K562 (cell line): ENCODE measurements around the gene RFNG. TPM values are rescaled to one million over a fixed set of nuclear protein-coding genes. Genes with fewer than 3 reads are reported as not detected.

ENCODE experiments used
- ATAC-seq: fragments of 200-7000 bp; cut with Tn5 transposase; 3 replicates; pipeline ENCODE4 v1.9.1; 2020; ENCODE audit warnings: moderate library complexity
- BruUV-seq: library from RNA; stranded (reverse); fragments of 400-500 nt; replicated peaks from 2 replicates; lab custom pipeline; 2021; lab: Mats Ljungman, UMichigan
- CTCF ChIA-PET: fragments of 300-600 bp; formaldehyde crosslinking; extraction: SDS; loops from one replicate; lab custom pipeline; 2021; ENCODE audit warnings: low intra/inter-chr PET ratio; lab: Yijun Ruan, JAX
- POLR2A ChIA-PET: fragments of 300-600, 350-650 bp; sonication (Branson Sonifier 250); formaldehyde crosslinking; extraction: SDS; loops from one replicate; lab custom pipeline; 2021; ENCODE audit warnings: antibody characterized with exemption, inconsistent platforms; lab: Yijun Ruan, JAX
- DNase-seq, 4 experiments: peaks; one replicate each; pipeline versions ENCODE4 v3.0.0 to v3.0.0-alpha.2; 2011 to 2018; ENCODE audit warnings: low spot score in 3 of 4, mixed read lengths in 3 of 4; ENCODE audit errors: extremely low read depth in 1 of 4
- FAIRE-seq: peaks from 2 replicates; lab custom pipeline; 2011; peaks lifted over from hg19 to GRCh38; lab: Jason Lieb, UNC
- H2AFZ ChIP-seq: 2 replicates; pipeline ENCODE4 v1.6.0; 2011; ENCODE audit warnings: low read depth, low read length, control low read depth, inconsistent platforms
- H3K27ac ChIP-seq: fragments of 200-600 bp; 3 replicates; pipeline ENCODE4 v1.8.0; 2011; ENCODE audit warnings: low read depth, mild to moderate bottlenecking, control low read depth, inconsistent platforms, low read length, moderate library complexity, mixed read lengths; ENCODE audit errors: extremely low read depth
- H3K27me3 ChIP-seq, 2 experiments: fragments of 300-600 bp in 1 of 2; 2 replicates in 1 of 2; 3 replicates in 1 of 2; pipeline versions ENCODE4 v1.6.0 to v1.8.0; 2011; ENCODE audit warnings: inconsistent platforms in 2 of 2, low read length in 2 of 2, mild to moderate bottlenecking in 1 of 2, mixed read lengths in 1 of 2, moderate library complexity in 1 of 2; ENCODE audit not compliant: control insufficient read depth in 2 of 2, insufficient read depth in 2 of 2
- H3K36me3 ChIP-seq: fragments of 300-600 bp; 3 replicates; pipeline ENCODE4 v1.8.0; 2011; ENCODE audit warnings: mild to moderate bottlenecking, low read length, inconsistent platforms; ENCODE audit not compliant: control insufficient read depth, insufficient read depth
- H3K4me1 ChIP-seq, 2 experiments: fragments of 200-600 bp in 1 of 2; replicated peaks in 1 of 2; 2 replicates in 1 of 2; 3 replicates in 1 of 2; pipeline versions ENCODE4 v1.5.1 to v1.8.0; 2011; ENCODE audit warnings: inconsistent platforms in 2 of 2, low read length in 2 of 2, mild to moderate bottlenecking in 1 of 2, mixed read lengths in 1 of 2, moderate library complexity in 1 of 2; ENCODE audit not compliant: control insufficient read depth in 2 of 2, insufficient read depth in 2 of 2
- H3K4me2 ChIP-seq: 2 replicates; pipeline ENCODE4 v1.6.1; 2011; ENCODE audit warnings: low read length, control low read depth, inconsistent platforms, mixed read lengths; ENCODE audit not compliant: insufficient read depth
- H3K4me3 ChIP-seq: fragments of 200-600 bp; sonication (generic), shearing (Covaris generic); 2 replicates; pipeline ENCODE4 v1.5.1; 2016; ENCODE audit warnings: control low read depth, inconsistent platforms
- H3K79me2 ChIP-seq: fragments of 200-600 bp; 3 replicates; pipeline ENCODE4 v1.8.0; 2011; ENCODE audit warnings: low read length, inconsistent platforms; ENCODE audit not compliant: control insufficient read depth, insufficient read depth
- H3K9ac ChIP-seq, 2 experiments: 2 replicates each; pipeline versions ENCODE4 v1.6.0 to v1.6.1; 2011; ENCODE audit warnings: low read depth in 2 of 2, low read length in 2 of 2, control low read depth in 1 of 2, inconsistent platforms in 1 of 2, mild to moderate bottlenecking in 1 of 2, mixed read lengths in 1 of 2; ENCODE audit not compliant: insufficient read depth in 1 of 2
- H3K9me1 ChIP-seq: one replicate; pipeline ENCODE4 v1.6.0; 2011; ENCODE audit warnings: inconsistent platforms, mild to moderate bottlenecking, low read length, moderate library complexity; ENCODE audit not compliant: control insufficient read depth, insufficient read depth
- H3K9me3 ChIP-seq: replicated peaks from 2 replicates; pipeline ENCODE4 v1.5.1; 2011; ENCODE audit warnings: low read depth, low read length, inconsistent platforms; ENCODE audit not compliant: control insufficient read depth, insufficient read depth
- H4K20me1 ChIP-seq: replicated peaks from 2 replicates; pipeline ENCODE4 v1.6.1; 2011; ENCODE audit warnings: low read length, inconsistent platforms, mixed read lengths; ENCODE audit not compliant: control insufficient read depth, insufficient read depth
- CBX2 ChIP-seq: fragments of 200-600 bp; sonication (generic); IDR thresholded peaks from one replicate; pipeline ENCODE4 v1.6.1; 2012; ENCODE audit warnings: mild to moderate bottlenecking, low read length, inconsistent platforms; ENCODE audit not compliant: insufficient read depth, poor library complexity, severe bottlenecking
- CHD1 ChIP-seq: fragments of 200-600 bp; sonication (generic); IDR thresholded peaks from one replicate; pipeline ENCODE4 v1.6.1; 2012; ENCODE audit warnings: mild to moderate bottlenecking, moderate library complexity, low read length, inconsistent platforms
- HDAC8 ChIP-seq: fragments of 450-650 bp; IDR thresholded peaks from 2 replicates; pipeline ENCODE4 v1.6.1; 2016; ENCODE audit warnings: mild to moderate bottlenecking, missing genetic modification characterization, moderate library complexity, missing compliant biosample characterization
- JUND ChIP-seq, 2 experiments: IDR thresholded peaks; 2 replicates in 1 of 2; 3 replicates in 1 of 2; pipeline ENCODE4 v1.6.1; 2011; ENCODE audit warnings: borderline replicate concordance in 2 of 2, low read depth in 2 of 2, low read length in 2 of 2, improper control_type of control experiment in 1 of 2, missing biosample characterization in 1 of 2, missing genetic modification characterization in 1 of 2, missing genetic modification reagents in 1 of 2
- MYBL2 ChIP-seq, 2 experiments: fragments of 450-650 bp in 1 of 2; sonication (generic) in 1 of 2; formaldehyde crosslinking in 1 of 2; IDR thresholded peaks; 2 replicates each; pipeline versions ENCODE4 v1.6.1 to v1.8.1; 2017 to 2022; ENCODE audit warnings: borderline replicate concordance in 1 of 2, inconsistent platforms in 1 of 2, low read depth in 1 of 2, mild to moderate bottlenecking in 1 of 2, missing genetic modification reagents in 1 of 2, moderate library complexity in 1 of 2
- NRF1 ChIP-seq, 2 experiments: fragments of 450-650 bp; IDR thresholded peaks in 1 of 2; conservative IDR thresholded peaks in 1 of 2; 2 replicates each; pipeline ENCODE4 v1.6.1; 2014; ENCODE audit warnings: mild to moderate bottlenecking in 2 of 2
- RFX5 ChIP-seq: IDR thresholded peaks from 2 replicates; pipeline ENCODE4 v1.6.1; 2011; ENCODE audit warnings: low read depth, mild to moderate bottlenecking, improper control_type of control experiment, low read length
- TAF1 ChIP-seq: IDR thresholded peaks from 2 replicates; pipeline ENCODE4 v1.6.1; 2011; ENCODE audit warnings: mild to moderate bottlenecking, low read length, moderate library complexity; ENCODE audit not compliant: insufficient read depth, control insufficient read depth, severe bottlenecking; ENCODE audit errors: extremely low read depth
- TARDBP ChIP-seq: fragments of 450-650 bp; IDR thresholded peaks from 2 replicates; pipeline ENCODE4 v1.6.1; 2016
- VEZF1 ChIP-seq: fragments of 200-800 bp; sonication (Bioruptor generic); IDR thresholded peaks from 2 replicates; pipeline ENCODE4 v1.6.1; 2017; ENCODE audit warnings: missing genetic modification characterization, missing compliant biosample characterization
- ZKSCAN1 ChIP-seq: fragments of 150-350 bp; IDR thresholded peaks from 2 replicates; pipeline ENCODE4 v1.6.1; 2016; ENCODE audit warnings: low read depth, low read length
- ZNF324 ChIP-seq: fragments of 250-450 bp; sonication (Bioruptor Pico); IDR thresholded peaks from 2 replicates; pipeline ENCODE4 v1.4.0; 2020; ENCODE audit warnings: mild to moderate bottlenecking
- ZNF75A ChIP-seq: fragments of 450-650 bp; formaldehyde crosslinking; IDR thresholded peaks from 2 replicates; pipeline ENCODE4 v1.4.0; 2020; ENCODE audit warnings: mild to moderate bottlenecking
- ZZZ3 ChIP-seq: fragments of 450-650 bp; IDR thresholded peaks from 2 replicates; pipeline ENCODE4 v1.6.1; 2016; ENCODE audit warnings: antibody characterized with exemption, mild to moderate bottlenecking, moderate library complexity
- WGBS: fragments of 100-300 bp; shearing (Covaris generic); methylation state at CpG from one replicate; pipeline ENCODE4 v1.1.6; 2016; ENCODE audit warnings: low coverage, mixed read lengths; ENCODE audit not compliant: insufficient coverage; ENCODE audit errors: missing lambda C conversion rate; 5-methylcytosine and 5-hydroxymethylcytosine counted together
- in situ Hi-C: fragments of 300-500 bp; cut with MboI; formaldehyde crosslinking; loops from 4 replicates; pipeline ENCODE4 v1.15.0; 2018; ENCODE audit warnings: inconsistent platforms, mixed read lengths
- intact Hi-C: fragments of 100-400 bp; cut with micrococcal nuclease; formaldehyde crosslinking; loops from 2 replicates; pipeline ENCODE4 v1.14.2; 2022
- polyA plus RNA-seq, 8 experiments: library from polyadenylated mRNA; depleted of rRNA in 4 of 8; stranded (reverse) in 5 of 8; unstranded in 3 of 8; fragments of >200 nt; fragmentation: Nextera tagmentation in 2 of 8; fragmentation: Illumina TruSeq in 1 of 8; extraction: Ambion mirVana in 2 of 8; extraction: Trizol in 1 of 8; gene quantifications; 2 replicates each; pipeline versions ENCODE4 v1.2.1 to v1.2.3, GENCODE V29; 2011 to 2014; ENCODE audit warnings: inconsistent platforms in 1 of 8, missing spikeins in 1 of 8
- total RNA-seq, 7 experiments: library from RNA; depleted of rRNA in 6 of 7; stranded (reverse); fragments of >200 nt in 6 of 7; fragmentation: Illumina TruSeq in 2 of 7; extraction: Trizol in 2 of 7; gene quantifications; 2 replicates each; pipeline versions ENCODE4 v1.2.1 to v1.2.3, GENCODE V29; 2011 to 2021; ENCODE audit warnings: low replicate concordance in 1 of 7
- TF ChIP-seq, protein P1 (sequence below), 2 experiments: fragments of 450-650 bp in 1 of 2; sonication (generic) in 1 of 2; formaldehyde crosslinking; conservative IDR thresholded peaks; 2 replicates each; pipeline versions ENCODE4 v1.4.0 to v1.8.1; 2020 to 2022; ENCODE audit warnings: mild to moderate bottlenecking in 1 of 2, missing genetic modification reagents in 1 of 2
- TF ChIP-seq, protein P2 (sequence below), 2 experiments: fragments of 450-650 bp; conservative IDR thresholded peaks; 2 replicates each; pipeline ENCODE4 v1.6.1; 2017; ENCODE audit warnings: mild to moderate bottlenecking in 2 of 2, moderate library complexity in 2 of 2

RFNG gene
- total and polyA plus RNA-seq, 9 of the 15 experiments (the other 6 are each of a cell fraction or from before 2014, with no cell fraction given): 0.32 to 32.8 (median 9.5) TPM

DNA sequence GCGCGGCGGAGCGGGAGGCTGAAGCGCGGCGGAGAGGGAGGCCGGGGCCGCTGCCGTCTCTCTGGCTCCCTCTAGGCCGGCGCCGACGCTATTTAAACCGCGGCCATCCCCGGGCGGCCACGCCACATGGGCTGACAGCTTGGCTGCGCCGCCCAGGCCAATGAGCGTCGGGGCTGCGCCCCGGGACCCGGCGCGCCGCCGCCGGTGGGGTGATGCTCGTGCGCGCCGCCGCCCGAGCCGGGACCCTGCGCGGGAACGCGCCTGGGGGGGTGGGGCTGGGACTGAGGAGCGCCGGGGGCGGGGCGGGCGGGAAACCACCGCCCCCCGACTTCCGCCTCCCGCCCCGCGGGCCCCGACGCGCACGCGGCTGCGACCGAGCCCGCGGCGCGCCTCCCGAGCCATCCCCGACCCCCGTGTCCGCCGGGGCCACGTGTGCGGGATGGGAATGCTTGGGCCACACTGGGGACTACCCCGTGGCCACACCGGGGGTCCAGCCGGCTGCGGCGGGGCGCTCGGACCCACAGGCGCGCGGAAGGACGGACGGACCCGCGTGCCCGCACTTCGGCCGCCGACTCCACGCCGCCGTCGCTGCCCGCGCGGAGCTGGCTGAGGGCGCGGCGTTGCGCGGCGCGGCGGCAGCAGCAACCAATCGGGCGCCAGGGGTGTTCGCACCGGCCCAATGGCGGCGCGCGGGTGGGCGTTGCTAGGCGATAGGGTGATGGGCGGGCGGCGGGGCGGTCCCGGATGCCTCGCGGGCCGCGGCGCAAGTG, 46.7 kb upstream of the RFNG start, which contains the start of gene FASN:
Gene FASN (minus strand): TSS at position 68 of the 770 bp plus-strand sequence. CDS start 1,791 bp downstream, outside the sequence.
- ChIA-PET POLR2A (interaction anchor here (0.5 to 2.0 kb wide), 30 partner anchors 9 to 1932 kb away, joined by 3 to 16 read pairs (median 3); partner anchors contain the start of genes CENPX, DCXR and DUS1L), CTCF (interaction anchor here (0.6 kb wide), 2 partner anchors 68 to 183 kb away, joined by 3 read pairs; no protein-coding TSS in a partner anchor)
- peak; percentile 72 for FAIRE-seq
- no peak for TF ChIP-seq CHD1
- peak; percentile 80 for TF ChIP-seq TAF1
- peak; percentile 71 for TF ChIP-seq RFX5
- TF ChIP-seq ZKSCAN1: no peak
- TF ChIP-seq NRF1 (conservative IDR thresholded peaks at IDR 0.05 in 1 of 2, IDR thresholded peaks at IDR 0.05 in 1 of 2): peak; percentile 66 to 85; a peak in 2 of 4 replicates
- TF ChIP-seq, protein P1, sequence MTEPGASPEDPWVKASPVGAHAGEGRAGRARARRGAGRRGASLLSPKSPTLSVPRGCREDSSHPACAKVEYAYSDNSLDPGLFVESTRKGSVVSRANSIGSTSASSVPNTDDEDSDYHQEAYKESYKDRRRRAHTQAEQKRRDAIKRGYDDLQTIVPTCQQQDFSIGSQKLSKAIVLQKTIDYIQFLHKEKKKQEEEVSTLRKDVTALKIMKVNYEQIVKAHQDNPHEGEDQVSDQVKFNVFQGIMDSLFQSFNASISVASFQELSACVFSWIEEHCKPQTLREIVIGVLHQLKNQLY (CRISPR knock-in tag; conservative IDR thresholded peaks at IDR 0.05): 0 out of 4 replicates have a peak, but pooled peaks of 1 of the 2 experiments have one; percentile 25
- TF ChIP-seq HDAC8: no peak
- no peak for TF ChIP-seq CBX2
- TF ChIP-seq VEZF1 (CRISPR knock-in tag): peak; percentile 86
- peak; percentile 22; the same call in 1 of the 2 replicates for TF ChIP-seq JUND (IDR thresholded peaks at IDR 0.05; ENCODE audit: borderline replicate concordance, low read depth, low read length)
- TF ChIP-seq JUND (tag; IDR thresholded peaks at IDR 0.05; ENCODE audit: borderline replicate concordance, low read depth, low read length): no peak
- no peak for TF ChIP-seq ZNF324 (CRISPR knock-in tag)
- no peak for TF ChIP-seq ZNF75A (CRISPR knock-in tag)
- TF ChIP-seq MYBL2 (IDR thresholded peaks at IDR 0.05; ENCODE audit: low read depth): no peak
- TF ChIP-seq MYBL2 (CRISPR knock-in tag; IDR thresholded peaks at IDR 0.05; ENCODE audit: borderline replicate concordance): no peak
- TF ChIP-seq, protein P2, sequence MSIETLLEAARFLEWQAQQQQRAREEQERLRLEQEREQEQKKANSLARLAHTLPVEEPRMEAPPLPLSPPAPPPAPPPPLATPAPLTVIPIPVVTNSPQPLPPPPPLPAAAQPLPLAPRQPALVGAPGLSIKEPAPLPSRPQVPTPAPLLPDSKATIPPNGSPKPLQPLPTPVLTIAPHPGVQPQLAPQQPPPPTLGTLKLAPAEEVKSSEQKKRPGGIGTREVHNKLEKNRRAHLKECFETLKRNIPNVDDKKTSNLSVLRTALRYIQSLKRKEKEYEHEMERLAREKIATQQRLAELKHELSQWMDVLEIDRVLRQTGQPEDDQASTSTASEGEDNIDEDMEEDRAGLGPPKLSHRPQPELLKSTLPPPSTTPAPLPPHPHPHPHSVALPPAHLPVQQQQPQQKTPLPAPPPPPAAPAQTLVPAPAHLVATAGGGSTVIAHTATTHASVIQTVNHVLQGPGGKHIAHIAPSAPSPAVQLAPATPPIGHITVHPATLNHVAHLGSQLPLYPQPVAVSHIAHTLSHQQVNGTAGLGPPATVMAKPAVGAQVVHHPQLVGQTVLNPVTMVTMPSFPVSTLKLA (conservative IDR thresholded peaks at IDR 0.05): peak; percentile 36 to 74; a peak in 3 of 4 replicates
- TF ChIP-seq TARDBP: peak; percentile 86
- no peak for TF ChIP-seq ZZZ3

More for the DNA sequence above, 46.7 kb upstream of the RFNG start, which contains the start of gene FASN:
- peak within 1 kb of the TSS; percentile 95 for H3K27ac ChIP-seq
- H2AFZ ChIP-seq: peak within 1 kb of the TSS; percentile 93
- no peaks in the 10 kb centered on the region for H3K9me1 ChIP-seq
- H3K4me2 ChIP-seq: peak within 1 kb of the TSS; percentile 80
- 0% methylated on average over 45 of the region's 124 CpGs for WGBS
- peaks cover 60% of the 10 kb centered on the region for H3K79me2 ChIP-seq
- DNase-seq (peak; percentile 96 to 99 (median 98)), ATAC-seq (peak; percentile 85)
- peaks cover 41% of the 10 kb centered on the region for H3K36me3 ChIP-seq
- peaks cover 25% of the 10 kb centered on the region for H4K20me1 ChIP-seq
- H3K4me1 ChIP-seq: peaks cover 37 to 92% of the 10 kb centered on the region in 2 experiments
- H3K9me3 ChIP-seq: no peaks in the 10 kb centered on the region
- intact Hi-C loops (loop anchor here (5.0 kb wide), 1 partner anchor 66 kb away; the partner anchor contains the start of gene RAC3), in situ Hi-C loops (no loop called here)
- no peaks in the 10 kb centered on the region for H3K27me3 ChIP-seq
- H3K9ac ChIP-seq: peak within 1 kb of the TSS; percentile 96 to 100
- no TSS peak for BruUV-seq
- peak within 1 kb of the TSS; percentile 97 for H3K4me3 ChIP-seq
